CD4-positive, CD25-positive, alpha-beta regulatory T cell (primary cell): Measurements from ENCODE around the gene MAL. TPM values are rescaled to one million over a fixed set of nuclear protein-coding genes. Genes with fewer than 3 reads are reported as not detected.

ENCODE experiments used
- ATAC-seq, 2 donors: fragments of 150-1000 bp; cut with Tn5 transposase; one replicate each; pipeline ENCODE4 v1.10.0; 2021; ENCODE audit warnings: low read depth in 2 of 2, moderate number of reproducible peaks in 2 of 2, moderate library complexity in 1 of 2
- DNase-seq, 3 donors: peaks; one replicate each; pipeline versions ENCODE4 v3.0.0 to v3.0.0-alpha.2; 2012 to 2022; ENCODE audit warnings: mixed read lengths in 1 of 3
- H3K27ac ChIP-seq: one replicate; pipeline ENCODE4 v1.7.0; 2013; ENCODE audit warnings: mild to moderate bottlenecking, low read length; ENCODE audit not compliant: insufficient read depth, poor library complexity, severe bottlenecking
- H3K27me3 ChIP-seq: one replicate; pipeline ENCODE4 v1.7.0; 2013; ENCODE audit warnings: low read length; ENCODE audit not compliant: control insufficient read depth, insufficient read depth
- H3K36me3 ChIP-seq: one replicate; pipeline ENCODE4 v1.7.0; 2013; ENCODE audit warnings: mild to moderate bottlenecking, low read length, moderate library complexity; ENCODE audit not compliant: control insufficient read depth, insufficient read depth
- H3K4me1 ChIP-seq: 2 replicates; pipeline ENCODE4 v1.7.0; 2013; ENCODE audit warnings: mild to moderate bottlenecking, low read length; ENCODE audit not compliant: insufficient read depth, control insufficient read depth, poor library complexity, severe bottlenecking
- H3K4me3 ChIP-seq: one replicate; pipeline ENCODE4 v1.7.0; 2013; ENCODE audit warnings: low read depth, mild to moderate bottlenecking, low read length, moderate library complexity
- H3K9me3 ChIP-seq, 2 experiments: 1 replicate in 1 of 2; 2 replicates in 1 of 2; pipeline ENCODE4 v1.7.0; 2013; ENCODE audit warnings: low read length in 2 of 2, mild to moderate bottlenecking in 1 of 2, moderate library complexity in 1 of 2; ENCODE audit not compliant: control insufficient read depth in 2 of 2
- H3K27ac Mint-ChIP-seq, 3 donors: one replicate each; pipeline ENCODE4 v1.8.0; 2020 to 2022; ENCODE audit warnings: mild to moderate bottlenecking in 3 of 3, mixed read lengths in 3 of 3, moderate library complexity in 2 of 3
- H3K27me3 Mint-ChIP-seq: one replicate; pipeline ENCODE4 v1.8.0; 2022; ENCODE audit warnings: mild to moderate bottlenecking, mixed read lengths
- H3K36me3 Mint-ChIP-seq: one replicate; pipeline ENCODE4 v1.8.0; 2020; ENCODE audit warnings: mixed read lengths
- H3K4me1 Mint-ChIP-seq, 4 donors: one replicate each; pipeline ENCODE4 v1.8.0; 2020 to 2022; ENCODE audit warnings: mixed read lengths in 4 of 4, mild to moderate bottlenecking in 1 of 4
- H3K4me3 Mint-ChIP-seq, 4 donors: one replicate each; pipeline ENCODE4 v1.8.0; 2020 to 2022; ENCODE audit warnings: mild to moderate bottlenecking in 4 of 4, mixed read lengths in 4 of 4, moderate library complexity in 3 of 4
- H3K9me3 Mint-ChIP-seq, 7 donors: one replicate each; pipeline ENCODE4 v1.8.0; 2020 to 2022; ENCODE audit warnings: mixed read lengths in 7 of 7, mild to moderate bottlenecking in 3 of 7, moderate library complexity in 2 of 7
- polyA plus RNA-seq, 4 donors: library from polyadenylated mRNA; unstranded; fragments of 300-500 nt; fragmentation: Illumina TruSeq; gene quantifications; one replicate each; pipeline ENCODE4 v1.2.3, GENCODE V29; 2021
- total RNA-seq: library from RNA; stranded (reverse); gene quantifications from one replicate; pipeline ENCODE4 v1.2.3, GENCODE V29; 2022

Gene MAL
- total and polyA plus RNA-seq, 5 donors from 2014 or later = 130 to 263 (median 191) TPM

GRCh38 chr2:95060446-95061118 is 35.1 kb downstream of the MAL start:
- no peaks in the 10 kb centered on the region for H3K36me3 ChIP-seq
- peaks cover 10 to 64% (median 30%) of the 10 kb centered on the region in 4 donors for H3K4me1 Mint-ChIP-seq
- peak overlapping the region; percentile 75 to 94 (median 90) for H3K27ac Mint-ChIP-seq
- H3K9me3 ChIP-seq = no peaks in the 10 kb centered on the region
- peaks cover 41% of the 10 kb centered on the region for H3K4me1 ChIP-seq
- no peaks in the 10 kb centered on the region for H3K9me3 Mint-ChIP-seq
- ATAC-seq = no peak
- no peak overlapping the region for H3K4me3 Mint-ChIP-seq
- H3K27me3 ChIP-seq = no peaks in the 10 kb centered on the region
- H3K4me3 ChIP-seq = no peak overlapping the region
- H3K36me3 Mint-ChIP-seq = no peaks in the 10 kb centered on the region
- DNase-seq = no peak
- no peak overlapping the region for H3K27ac ChIP-seq
- H3K27me3 Mint-ChIP-seq = no peaks in the 10 kb centered on the region

GRCh38 chr2:95061119-95061512 is 35.6 kb downstream of the MAL start:
- Histone ChIP-seq H3K4me1 (peaks cover 36% of the 10 kb centered on the region), H3K36me3 (no peaks in the 10 kb centered on the region), H3K4me3 (no peak overlapping the region), H3K27me3 (no peaks in the 10 kb centered on the region), H3K9me3 (no peaks in the 10 kb centered on the region), H3K27ac (no peak overlapping the region)
- DNase-seq = no peak
- H3K36me3 Mint-ChIP-seq = no peaks in the 10 kb centered on the region
- no peaks in the 10 kb centered on the region for H3K27me3 Mint-ChIP-seq
- peak overlapping the region; percentile 83 to 94 (median 90) for H3K27ac Mint-ChIP-seq
- H3K4me3 Mint-ChIP-seq = no peak overlapping the region
- no peaks in the 10 kb centered on the region for H3K9me3 Mint-ChIP-seq
- no peak for ATAC-seq
- peaks cover 10 to 59% (median 25%) of the 10 kb centered on the region in 4 donors for H3K4me1 Mint-ChIP-seq

GRCh38 chr2:95061601-95062183 is 36.2 kb downstream of the MAL start:
- Histone ChIP-seq H3K27me3 (no peaks in the 10 kb centered on the region), H3K27ac (peak overlapping the region; percentile 57), H3K9me3 (no peaks in the 10 kb centered on the region), H3K36me3 (no peaks in the 10 kb centered on the region), H3K4me3 (no peak overlapping the region), H3K4me1 (peaks cover 32% of the 10 kb centered on the region)
- H3K27ac Mint-ChIP-seq = peak overlapping the region; percentile 83 to 98 (median 94)
- H3K4me1 Mint-ChIP-seq = peaks cover 10 to 53% (median 25%) of the 10 kb centered on the region in 4 donors
- H3K36me3 Mint-ChIP-seq = no peaks in the 10 kb centered on the region
- no peaks in the 10 kb centered on the region for H3K9me3 Mint-ChIP-seq
- H3K27me3 Mint-ChIP-seq = no peaks in the 10 kb centered on the region
- peak in 1 of 3 donors; percentile 88 for DNase-seq
- H3K4me3 Mint-ChIP-seq = peak overlapping the region in 2 of 4 donors; percentile 21 to 44
- peak; percentile 74 to 83 for ATAC-seq

- Mint-ChIP-seq H3K4me3 (peak overlapping the region; percentile 44 to 75 (median 58)), H3K9me3 (no peaks in the 10 kb centered on the region), H3K36me3 (no peaks in the 10 kb centered on the region), H3K27me3 (no peaks in the 10 kb centered on the region), H3K27ac (peak overlapping the region; percentile 88 to 98 (median 94)), H3K4me1 (peaks cover 10 to 49% (median 22%) of the 10 kb centered on the region in 4 donors)
- H3K4me3 ChIP-seq = peak overlapping the region; percentile 40
- H3K27me3 ChIP-seq = no peaks in the 10 kb centered on the region
- H3K9me3 ChIP-seq = no peaks in the 10 kb centered on the region
- DNase-seq (peak in 1 of 3 donors; percentile 46), ATAC-seq (no peak)
- no peaks in the 10 kb centered on the region for H3K36me3 ChIP-seq
- H3K4me1 ChIP-seq = peaks cover 32% of the 10 kb centered on the region
- H3K27ac ChIP-seq = peak overlapping the region; percentile 57
Measured at GRCh38 chr2:95062242-95063085, 37.0 kb downstream of the MAL start.

GRCh38 chr2:95063086-95063958 is 37.8 kb downstream of the MAL start:
- peaks cover 10 to 46% (median 22%) of the 10 kb centered on the region in 4 donors for H3K4me1 Mint-ChIP-seq
- H3K36me3 Mint-ChIP-seq = no peaks in the 10 kb centered on the region
- peaks cover 32% of the 10 kb centered on the region for H3K4me1 ChIP-seq
- no peaks in the 10 kb centered on the region for H3K27me3 ChIP-seq
- DNase-seq = no peak
- H3K4me3 Mint-ChIP-seq = peak overlapping the region; percentile 10 to 77 (median 54)
- H3K9me3 Mint-ChIP-seq = no peaks in the 10 kb centered on the region
- H3K27me3 Mint-ChIP-seq = no peaks in the 10 kb centered on the region
- no peaks in the 10 kb centered on the region for H3K9me3 ChIP-seq
- H3K27ac ChIP-seq = peak overlapping the region; percentile 57
- peak in 1 of 2 donors; percentile 44 for ATAC-seq
- peak overlapping the region; percentile 88 to 98 (median 94) for H3K27ac Mint-ChIP-seq
- no peak overlapping the region for H3K4me3 ChIP-seq
- H3K36me3 ChIP-seq = no peaks in the 10 kb centered on the region

- Mint-ChIP-seq H3K27ac (no peak overlapping the region), H3K27me3 (no peaks in the 10 kb centered on the region), H3K4me3 (no peak overlapping the region), H3K36me3 (no peaks in the 10 kb centered on the region), H3K9me3 (peaks cover 0 to 1% (median 0%) of the 10 kb centered on the region in 7 donors), H3K4me1 (peaks cover under 1 to 24% (median 21%) of the 10 kb centered on the region in 4 donors)
- Histone ChIP-seq H3K36me3 (no peaks in the 10 kb centered on the region), H3K4me3 (no peak overlapping the region), H3K9me3 (no peaks in the 10 kb centered on the region), H3K4me1 (peaks cover 9% of the 10 kb centered on the region), H3K27ac (no peak overlapping the region), H3K27me3 (no peaks in the 10 kb centered on the region)
- DNase-seq (no peak), ATAC-seq (no peak)
Measured at GRCh38 chr2:95068256-95068655, 42.7 kb downstream of the MAL start.

- H3K27me3 Mint-ChIP-seq = no peaks in the 10 kb centered on the region
- no peaks in the 10 kb centered on the region for H3K36me3 Mint-ChIP-seq
- no peaks in the 10 kb centered on the region for H3K9me3 ChIP-seq
- ATAC-seq (no peak), DNase-seq (no peak)
- peaks cover 15% of the 10 kb centered on the region for H3K4me1 ChIP-seq
- no peaks in the 10 kb centered on the region for H3K27me3 ChIP-seq
- no peak overlapping the region for H3K27ac ChIP-seq
- H3K27ac Mint-ChIP-seq = peak overlapping the region in 1 of 3 donors; percentile 76
- H3K4me3 ChIP-seq = no peak overlapping the region
- no peak overlapping the region for H3K4me3 Mint-ChIP-seq
- peaks cover 3 to 26% (median 21%) of the 10 kb centered on the region in 4 donors for H3K4me1 Mint-ChIP-seq
- no peaks in the 10 kb centered on the region for H3K36me3 ChIP-seq
- H3K9me3 Mint-ChIP-seq = peaks cover 0 to 1% (median 0%) of the 10 kb centered on the region in 7 donors
Measured at GRCh38 chr2:95069465-95069864, 44.0 kb downstream of the MAL start.
